H1 (cell line): ENCODE measurements around the gene CRYGB. TPM values are rescaled to one million over a fixed set of nuclear protein-coding genes. Genes with fewer than 3 reads are reported as not detected.

Experiments used
- CTCF ChIA-PET: fragments of 300-600 bp; sonication (Branson Sonifier 250); formaldehyde crosslinking; loops from one replicate; lab custom pipeline; 2021; ENCODE audit not compliant: partially characterized antibody; lab: Charles Lee
- POLR2A ChIA-PET: fragments of 300-600 bp; sonication (Branson Sonifier 250); formaldehyde crosslinking; loops from one replicate; lab custom pipeline; 2021; ENCODE audit warnings: inconsistent platforms; ENCODE audit not compliant: partially characterized antibody; lab: Charles Lee
- DNase-seq, 2 experiments: peaks; one replicate each; pipeline versions ENCODE4 v3.0.0 to v3.0.0-alpha.2; 2010 to 2022; ENCODE audit warnings: low spot score in 2 of 2, low read depth in 1 of 2, mixed read lengths in 1 of 2
- FAIRE-seq: peaks from 2 replicates; lab custom pipeline; 2011; peaks lifted over from hg19 to GRCh38; lab: Jason Lieb, UNC
- H2AFZ ChIP-seq: 2 replicates; pipeline ENCODE4 v1.8.1; 2012; ENCODE audit warnings: low read length, inconsistent platforms
- H2AK5ac ChIP-seq: 2 replicates; pipeline ENCODE4 v1.6.1; 2013; ENCODE audit warnings: low read depth, low read length
- H2BK120ac ChIP-seq: replicated peaks from 2 replicates; pipeline ENCODE3; 2013; ENCODE audit warnings: low read depth, low read length, inconsistent platforms
- H2BK12ac ChIP-seq: 2 replicates; pipeline ENCODE4 v1.6.1; 2013; ENCODE audit warnings: low read depth, low read length
- H2BK15ac ChIP-seq: 2 replicates; pipeline ENCODE4 v1.6.1; 2013; ENCODE audit warnings: low read length
- H2BK20ac ChIP-seq: 2 replicates; pipeline ENCODE4 v1.6.1; 2013; ENCODE audit warnings: low read length
- H2BK5ac ChIP-seq: 2 replicates; pipeline ENCODE4 v1.6.1; 2013; ENCODE audit warnings: low read depth, low read length
- H3K14ac ChIP-seq: 2 replicates; pipeline ENCODE4 v1.6.1; 2013; ENCODE audit warnings: inconsistent platforms; ENCODE audit not compliant: insufficient read length
- H3K18ac ChIP-seq: 2 replicates; pipeline ENCODE4 v1.6.1; 2013; ENCODE audit warnings: low read length; ENCODE audit errors: extremely low read depth
- H3K23ac ChIP-seq: 2 replicates; pipeline ENCODE4 v1.6.1; 2013; ENCODE audit warnings: inconsistent platforms; ENCODE audit not compliant: insufficient read length
- H3K23me2 ChIP-seq: 2 replicates; pipeline ENCODE4 v1.6.1; 2013; ENCODE audit warnings: low read depth, low read length
- H3K27ac ChIP-seq: 2 replicates; pipeline ENCODE4 v1.6.1; 2011; ENCODE audit warnings: low read depth, low read length, inconsistent platforms
- H3K27me3 ChIP-seq, 4 experiments: replicated peaks in 1 of 4; 1 replicate in 1 of 4; 2 replicates in 3 of 4; pipeline versions ENCODE4 v1.6.1 to v1.8.1; 2011 to 2013; ENCODE audit warnings: low read length in 3 of 4, mild to moderate bottlenecking in 3 of 4, inconsistent platforms in 2 of 4, mixed read lengths in 2 of 4, moderate library complexity in 1 of 4; ENCODE audit not compliant: control insufficient read depth in 3 of 4, insufficient read depth in 3 of 4; ENCODE audit errors: extremely low read depth in 1 of 4
- H3K36me3 ChIP-seq, 4 experiments: 2 replicates each; pipeline versions ENCODE4 v1.6.1 to v1.8.1; 2011 to 2013; ENCODE audit warnings: mild to moderate bottlenecking in 4 of 4, low read length in 3 of 4, moderate library complexity in 2 of 4, control low read depth in 1 of 4, inconsistent platforms in 1 of 4; ENCODE audit not compliant: insufficient read depth in 4 of 4, control insufficient read depth in 2 of 4
- H3K4ac ChIP-seq: replicated peaks from 2 replicates; pipeline ENCODE3; 2013; ENCODE audit warnings: low read length, low read depth, mixed read lengths, inconsistent platforms; ENCODE audit not compliant: insufficient read length
- H3K4me1 ChIP-seq, 4 experiments: replicated peaks in 1 of 4; 1 replicate in 1 of 4; 2 replicates in 3 of 4; pipeline versions ENCODE4 v1.6.1 to v1.8.1; 2011 to 2013; ENCODE audit warnings: low read length in 3 of 4, inconsistent platforms in 2 of 4, mixed read lengths in 1 of 4; ENCODE audit not compliant: insufficient read depth in 4 of 4, control insufficient read depth in 3 of 4
- H3K4me2 ChIP-seq, 2 experiments: 2 replicates each; pipeline versions ENCODE4 v1.6.1 to v1.8.1; 2011 to 2013; ENCODE audit warnings: low read depth in 2 of 2, low read length in 2 of 2, control low read depth in 1 of 2, inconsistent platforms in 1 of 2, mild to moderate bottlenecking in 1 of 2; ENCODE audit not compliant: insufficient read depth in 1 of 2
- H3K4me3 ChIP-seq, 4 experiments: fragments of 200-600, 300-600 bp in 1 of 4; sonication (generic), shearing (Covaris generic), sonication (Bioruptor Twin) in 1 of 4; 2 replicates each; pipeline versions ENCODE4 v1.5.1 to v1.8.1; 2011 to 2016; ENCODE audit warnings: low read length in 4 of 4, low read depth in 3 of 4, control low read depth in 2 of 4, inconsistent platforms in 2 of 4, mild to moderate bottlenecking in 2 of 4, mixed read lengths in 1 of 4, moderate library complexity in 1 of 4; ENCODE audit not compliant: insufficient read depth in 2 of 4; ENCODE audit errors: extremely low read depth in 1 of 4
- H3K56ac ChIP-seq: replicated peaks from 2 replicates; pipeline ENCODE3; 2013; ENCODE audit warnings: low read depth, mild to moderate bottlenecking, mixed read lengths, low read length, inconsistent platforms; ENCODE audit not compliant: insufficient read length
- H3K79me1 ChIP-seq: 2 replicates; pipeline ENCODE4 v1.6.1; 2013; ENCODE audit warnings: low read depth, low read length, control low read depth
- H3K79me2 ChIP-seq, 2 experiments: 2 replicates each; pipeline versions ENCODE4 v1.6.1 to v1.8.1; 2012 to 2013; ENCODE audit warnings: low read length in 2 of 2, mild to moderate bottlenecking in 2 of 2, inconsistent platforms in 1 of 2; ENCODE audit not compliant: insufficient read depth in 2 of 2, control insufficient read depth in 1 of 2
- H3K9ac ChIP-seq, 4 experiments: replicated peaks in 1 of 4; 1 replicate in 1 of 4; 2 replicates in 3 of 4; pipeline versions ENCODE4 v1.6.1 to v1.8.1; 2011 to 2013; ENCODE audit warnings: low read depth in 3 of 4, low read length in 3 of 4, control low read depth in 2 of 4, mild to moderate bottlenecking in 2 of 4, moderate library complexity in 2 of 4, inconsistent platforms in 1 of 4; ENCODE audit errors: extremely low read depth in 1 of 4
- H3K9me3 ChIP-seq, 2 experiments: 2 replicates each; pipeline versions ENCODE4 v1.6.1 to v1.8.1; 2012 to 2013; ENCODE audit warnings: mild to moderate bottlenecking in 2 of 2, moderate library complexity in 2 of 2, control low read depth in 1 of 2, inconsistent platforms in 1 of 2, low read depth in 1 of 2, low read length in 1 of 2, mixed read lengths in 1 of 2; ENCODE audit not compliant: insufficient read depth in 2 of 2
- H4K20me1 ChIP-seq, 2 experiments: replicated peaks in 1 of 2; 2 replicates each; pipeline versions ENCODE3 to v1.8.1; 2011 to 2013; ENCODE audit warnings: inconsistent platforms in 2 of 2, low read length in 2 of 2, mild to moderate bottlenecking in 1 of 2; ENCODE audit not compliant: insufficient read depth in 2 of 2, control insufficient read depth in 1 of 2
- H4K5ac ChIP-seq: 2 replicates; pipeline ENCODE4 v1.6.1; 2013; ENCODE audit warnings: low read length, low read depth, mixed read lengths, inconsistent platforms; ENCODE audit not compliant: insufficient read length
- H4K8ac ChIP-seq: 2 replicates; pipeline ENCODE4 v1.8.0; 2013; ENCODE audit warnings: mild to moderate bottlenecking, moderate library complexity, low read length, inconsistent platforms; ENCODE audit not compliant: insufficient read depth; ENCODE audit errors: extremely low read depth
- H4K91ac ChIP-seq: replicated peaks from 2 replicates; pipeline ENCODE3; 2013; ENCODE audit warnings: low read length, mixed read lengths, inconsistent platforms; ENCODE audit not compliant: insufficient read length
- CEBPB ChIP-seq: IDR thresholded peaks from 2 replicates; pipeline ENCODE4 v1.6.1; 2012; ENCODE audit warnings: low read depth, low read length
- CTCF ChIP-seq, 3 experiments: IDR thresholded peaks; 1 replicate in 2 of 3; 2 replicates in 1 of 3; pipeline versions ENCODE4 v1.5.1 to v1.6.1; 2011; ENCODE audit warnings: low read length in 3 of 3, mild to moderate bottlenecking in 3 of 3, inconsistent platforms in 2 of 3, low read depth in 1 of 3, moderate library complexity in 1 of 3; ENCODE audit not compliant: insufficient read depth in 1 of 3; ENCODE audit errors: control extremely low read depth in 1 of 3
- KDM4A ChIP-seq: IDR thresholded peaks from one replicate; pipeline ENCODE4 v1.7.1; 2012; ENCODE audit warnings: low read depth, mild to moderate bottlenecking, moderate library complexity, low read length, inconsistent platforms; ENCODE audit not compliant: severe bottlenecking
- RAD21 ChIP-seq, 2 experiments: IDR thresholded peaks in 1 of 2; conservative IDR thresholded peaks in 1 of 2; 2 replicates each; pipeline ENCODE4 v1.6.1; 2011; ENCODE audit warnings: low read depth in 2 of 2, low read length in 2 of 2, improper control_type of control experiment in 1 of 2, inconsistent platforms in 1 of 2, mild to moderate bottlenecking in 1 of 2, moderate library complexity in 1 of 2
- SP2 ChIP-seq: IDR thresholded peaks from 2 replicates; pipeline ENCODE4 v1.6.1; 2012; ENCODE audit warnings: mild to moderate bottlenecking, low read length, inconsistent platforms
- TAF7 ChIP-seq: optimal IDR thresholded peaks from 2 replicates; pipeline ENCODE3; 2011; ENCODE audit warnings: low read depth, mild to moderate bottlenecking, inconsistent platforms, low read length, moderate library complexity, borderline replicate concordance
- WGBS, 2 experiments: shearing (Covaris generic) in 1 of 2; methylation state at CpG; one replicate each; pipeline versions ENCODE4 v1.1.6 to v1.1.7; 2013 to 2015; ENCODE audit warnings: low lambda C conversion rate in 2 of 2, mixed read lengths in 2 of 2, inconsistent platforms in 1 of 2, low coverage in 1 of 2, missing lambda C conversion rate in 1 of 2; ENCODE audit not compliant: insufficient replicate concordance in 2 of 2, insufficient coverage in 1 of 2, insufficient read length in 1 of 2; ENCODE audit errors: extremely low coverage in 1 of 2, missing lambda C conversion rate in 1 of 2; 5-methylcytosine and 5-hydroxymethylcytosine counted together
- polyA plus RNA-seq, 7 experiments: library from polyadenylated mRNA; depleted of rRNA in 3 of 7; stranded (reverse) in 5 of 7; unstranded in 2 of 7; fragments of >200 nt in 5 of 7; fragments of 200-250 nt in 2 of 7; gene quantifications; 1 replicate in 5 of 7; 2 replicates in 1 of 7; 4 replicates in 1 of 7; pipeline versions ENCODE4 v1.2.1 to v1.2.3, GENCODE V29; 2011 to 2013; ENCODE audit warnings: missing spikeins in 2 of 7, mixed read lengths in 2 of 7
- total RNA-seq: library from RNA; stranded (reverse); fragmentation: NEBNext Ultra II Directional; extraction: Animal tissue kit (Norgen Biotek cat#: 25700); gene quantifications from 2 replicates; pipeline ENCODE4 v1.2.1, GENCODE V29; 2021

Gene CRYGB
- total and polyA plus RNA-seq, 2 of the 8 experiments (the other 6 are each of a cell fraction or from before 2014, with no cell fraction given), result 0.38 TPM; not detected in 1

GRCh38 chr2:208148803-208149202 is 2.8 kb upstream of the CRYGB start:
- CTCF ChIA-PET, result interaction anchor here (0.6 to 6.5 kb wide), 13 partner anchors 9 to 516 kb away, joined by 3 to 56 read pairs (median 4); partner anchors contain the start of gene IDH1
- H3K27me3 ChIP-seq, result no peaks in the 10 kb centered on the region; a peak in 1 of 7 replicates
- no peak overlapping the region for H3K27ac ChIP-seq
- H3K23ac ChIP-seq, result no peak overlapping the region
- H3K4me3 ChIP-seq, result no peak overlapping the region
- POLR2A ChIA-PET, result interaction anchor here (1.1 kb wide), 1 partner anchor 12 kb away, joined by 3 read pairs; no protein-coding TSS in a partner anchor
- H3K79me1 ChIP-seq, result no peaks in the 10 kb centered on the region
- no peak overlapping the region for H3K18ac ChIP-seq
- H4K5ac ChIP-seq, result no peak overlapping the region
- no peak overlapping the region for H4K8ac ChIP-seq
- no peak overlapping the region for H3K4ac ChIP-seq
- H2BK12ac ChIP-seq, result no peak overlapping the region
- no peak overlapping the region for H3K56ac ChIP-seq
- H2BK20ac ChIP-seq, result no peak overlapping the region
- H3K14ac ChIP-seq, result no peak overlapping the region
- TF ChIP-seq RAD21 (IDR thresholded peaks at IDR 0.05 in 1 of 2, conservative IDR thresholded peaks at IDR 0.05 in 1 of 2; ENCODE audit: low read depth in 2 of 2, low read length in 2 of 2), result peak; percentile 33 to 43; a peak in 3 of 4 replicates
- TF ChIP-seq KDM4A, result no peak
- TF ChIP-seq CEBPB, result no peak
- TF ChIP-seq CTCF (IDR thresholded peaks at IDR 0.05; ENCODE audit: control extremely low read depth in 1 of 3, insufficient read depth in 1 of 3, low read depth in 1 of 3, low read length in 3 of 3), result peak in 2 of 3 experiments; percentile 43 to 50; a peak in 2 of 4 replicates
- no peak for TF ChIP-seq TAF7
- no peak for TF ChIP-seq SP2
- TF ChIP-seq, all 59 proteins: peak for 2
- no peak for DNase-seq
- Histone ChIP-seq H3K9ac (no peak overlapping the region), H3K23me2 (no peaks in the 10 kb centered on the region), H3K79me2 (no peaks in the 10 kb centered on the region), H3K4me1 (0 out of 7 replicates have a peak, but pooled peaks cover 0 to 3% (median 0%) of the 10 kb centered on the region in 4 experiments), H3K36me3 (no peaks in the 10 kb centered on the region), H3K4me2 (no peak overlapping the region), H2BK5ac (no peak overlapping the region), H2AFZ (no peak overlapping the region), H4K20me1 (no peaks in the 10 kb centered on the region), H3K9me3 (0 out of 4 replicates have a peak, but pooled peaks cover 2 to 5% of the 10 kb centered on the region in 2 experiments), H2AK5ac (no peak overlapping the region), H2BK120ac (no peak overlapping the region), H4K91ac (no peak overlapping the region), H2BK15ac (no peak overlapping the region)
- peak; percentile 69 for FAIRE-seq
- WGBS, 2 experiments, result 68% methylated on average over 2 of the region's 2 CpGs; no CpG with 5 or more reads in 1 of the 2 experiments
